Measurements from ENCODE around the gene WIPF1. TPM values are rescaled to one million over a fixed set of nuclear protein-coding genes. Genes with fewer than 3 reads are reported as not detected.

Gene WIPF1
- total and polyA plus RNA-seq, 2 donors (not counting 3 experiments of a cell fraction or from before 2014, with no cell fraction given): 15.3 to 42.0 TPM

DNA sequence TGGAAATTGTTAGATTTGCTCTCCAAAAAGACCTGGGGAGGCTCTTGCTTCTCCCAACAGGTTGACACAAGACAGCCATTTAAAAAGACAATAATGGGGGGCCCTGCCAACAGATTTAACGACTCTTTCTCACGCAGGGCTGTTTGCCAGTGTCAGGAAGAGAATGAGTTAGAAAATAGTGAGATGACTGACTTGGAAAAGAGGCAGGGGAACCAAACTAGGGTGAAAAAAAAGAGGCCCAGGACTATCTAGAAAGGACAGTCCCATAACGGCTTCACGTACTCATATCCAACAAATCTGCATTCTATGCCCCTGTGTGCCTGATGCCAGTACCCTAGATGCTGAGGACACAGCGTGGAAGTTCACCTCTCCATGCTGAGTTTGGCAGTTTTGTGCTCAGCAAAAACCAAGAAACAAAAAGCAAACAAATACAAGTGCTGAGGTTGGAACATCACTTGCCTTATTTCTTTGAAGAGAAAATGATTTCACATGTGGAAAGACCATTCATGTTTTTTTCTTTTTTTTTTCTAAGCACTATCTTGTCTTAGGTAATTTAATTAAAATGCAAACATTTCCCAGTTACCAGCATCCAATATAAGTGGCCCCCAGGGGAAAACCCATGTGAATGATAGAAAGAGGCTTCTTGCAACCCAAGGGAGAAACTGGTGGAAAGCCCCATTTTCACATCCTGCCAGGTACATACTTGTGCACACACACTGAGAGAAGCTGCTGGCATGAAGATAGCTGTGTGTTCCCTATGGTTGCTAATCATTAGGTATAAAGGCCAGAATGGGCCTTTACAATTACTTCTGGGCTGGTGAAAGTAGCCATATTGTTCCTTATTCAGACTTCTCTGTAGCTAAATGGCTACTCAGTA lies 10.6 kb upstream of the WIPF1 start:
- Histone ChIP-seq H3K4me2 (ENCODE audit: insufficient read depth, low read length) (no peak overlapping the region), H3K79me2 (ENCODE audit: control insufficient read depth, insufficient read depth, low read length) (no peaks in the 10 kb centered on the region), H3K4me3 (replicated peaks in 1 of 3; ENCODE audit: insufficient read depth in 1 of 3, low read depth in 1 of 3, low read length in 3 of 3) (no peak overlapping the region), H3K27me3 (ENCODE audit: control insufficient read depth in 2 of 2, insufficient read depth in 2 of 2, low read length in 2 of 2) (no peaks in the 10 kb centered on the region), H3K27ac (ENCODE audit: insufficient read depth, low read depth, low read length) (no peak overlapping the region), H3K9me3 (replicated peaks; ENCODE audit: control insufficient read depth, insufficient read depth, low read length) (no peaks in the 10 kb centered on the region), H3K4me1 (ENCODE audit: control insufficient read depth, extremely low read depth, insufficient read depth, low read length) (no peaks in the 10 kb centered on the region), H3K9ac (replicated peaks; ENCODE audit: extremely low read depth, insufficient read depth, low read length) (no peak overlapping the region), H4K20me1 (replicated peaks; ENCODE audit: control insufficient read depth, extremely low read depth, insufficient read depth, low read length) (no peaks in the 10 kb centered on the region), H2AFZ (ENCODE audit: low read depth, low read length) (no peak overlapping the region), H3K36me3 (ENCODE audit: control insufficient read depth in 2 of 2, extremely low read depth in 1 of 2, insufficient read depth in 2 of 2, low read length in 2 of 2) (no peaks in the 10 kb centered on the region), H3K9me1 (replicated peaks; ENCODE audit: control insufficient read depth, extremely low read depth, insufficient read depth, low read length) (no peaks in the 10 kb centered on the region)
- CTCF ChIA-PET: interaction anchor here (0.9 to 2.4 kb wide), 3 partner anchors 8 to 80 kb away, joined by 3 to 9 read pairs (median 6); no protein-coding TSS in a partner anchor
- POLR2A ChIA-PET: no interaction called here
- intact Hi-C loops (cut with micrococcal nuclease) (no loop called here), dilution Hi-C loops (cut with MboI; ENCODE audit: extremely low pct_ligation_motif_present, low sequenced_read_pairs) (no loop called here)
- TF ChIP-seq FOS (IDR thresholded peaks at IDR 0.05; ENCODE audit: borderline replicate concordance, insufficient read depth, low read length) (no peak), MYC (IDR thresholded peaks at IDR 0.05; ENCODE audit: low read depth, low read length) (no peak), EZH2 (IDR thresholded peaks at IDR 0.05; ENCODE audit: borderline replicate concordance, low read depth, low read length, severe bottlenecking) (no peak), CTCF (IDR thresholded peaks at IDR 0.05; ENCODE audit: extremely low read depth in 1 of 2, insufficient read depth in 1 of 2, low read depth in 1 of 2, low read length in 2 of 2) (no peak), GATA2 (IDR thresholded peaks at IDR 0.05; ENCODE audit: insufficient read depth, insufficient read length, low read depth, low read length) (no peak), POLR2A (IDR thresholded peaks at IDR 0.05; ENCODE audit: low read depth, low read length) (no peak)
- TF ChIP-seq, protein P1, sequence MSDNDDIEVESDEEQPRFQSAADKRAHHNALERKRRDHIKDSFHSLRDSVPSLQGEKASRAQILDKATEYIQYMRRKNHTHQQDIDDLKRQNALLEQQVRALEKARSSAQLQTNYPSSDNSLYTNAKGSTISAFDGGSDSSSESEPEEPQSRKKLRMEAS (IDR thresholded peaks at IDR 0.05; ENCODE audit: insufficient read depth, insufficient read length): no peak
- DNase-seq (ENCODE audit: low read depth, low spot score) (no peak), FAIRE-seq (no peak)
- BruUV-seq (replicated peaks): no TSS peak

Measured in endothelial cell of umbilical vein (primary cell).